D721Med (cell line): ENCODE results near the gene NT5C2.

Experiments
- DNase-seq: peaks from one replicate; pipeline ENCODE4 v3.0.0; 2011; ENCODE audit warnings: low spot score; ENCODE audit not compliant: insufficient read length
- FAIRE-seq: peaks from 2 replicates; lab custom pipeline; 2011; peaks lifted over from hg19 to GRCh38; lab: Jason Lieb, UNC
- CTCF ChIP-seq: IDR thresholded peaks from 2 replicates; pipeline ENCODE4 v1.5.1; 2012; ENCODE audit warnings: mild to moderate bottlenecking, control low read depth; ENCODE audit not compliant: insufficient read depth; ENCODE audit errors: missing control alignments

The NT5C2 gene

GRCh38 chr10:103193107-103193819 is at the start of gene NT5C2:
Gene NT5C2 (minus strand): TSS chr10:103193272. CDS start chr10:103174958, 18,314 bp downstream.
- no peak for FAIRE-seq
- DNase-seq = peak; percentile 41
- TF ChIP-seq CTCF = no peak

- TF ChIP-seq CTCF = no peak
- FAIRE-seq = no peak
- DNase-seq = no peak
These were observed 48.4 kb upstream of the NT5C2 start for GRCh38 chr10:103241262-103242011.

- FAIRE-seq (no peak), DNase-seq (no peak)
- peak; percentile 42 for TF ChIP-seq CTCF
These were observed 45.6 kb upstream of the NT5C2 start for GRCh38 chr10:103238506-103239252.

GRCh38 chr10:103235775-103236174 is 42.7 kb upstream of the NT5C2 start:
- FAIRE-seq = no peak
- TF ChIP-seq CTCF = no peak
- DNase-seq = no peak

GRCh38 chr10:103232772-103233488 is 39.9 kb upstream of the NT5C2 start:
- FAIRE-seq (no peak), DNase-seq (no peak)
- no peak for TF ChIP-seq CTCF

- no peak for TF ChIP-seq CTCF
- FAIRE-seq = no peak
These were observed 39.1 kb upstream of the NT5C2 start for GRCh38 chr10:103232131-103232673.

More at GRCh38 chr10:103232131-103232673, 39.1 kb upstream of the NT5C2 start:
- no peak for DNase-seq
